HG03139 (cell line): ENCODE data around the gene AFG3L2.
"Not testable (repeated sequence)": the region's sequence is repeated elsewhere in the genome, so short reads cannot be mapped to it uniquely, and the experiment has no call there.

ENCODE experiments used
- ATAC-seq: cut with Tn5 transposase; IDR thresholded peaks from one replicate; pipeline ENCODE4 v1.9.1; 2021; ENCODE audit not compliant: unreplicated experiment

The AFG3L2 gene

DNA sequence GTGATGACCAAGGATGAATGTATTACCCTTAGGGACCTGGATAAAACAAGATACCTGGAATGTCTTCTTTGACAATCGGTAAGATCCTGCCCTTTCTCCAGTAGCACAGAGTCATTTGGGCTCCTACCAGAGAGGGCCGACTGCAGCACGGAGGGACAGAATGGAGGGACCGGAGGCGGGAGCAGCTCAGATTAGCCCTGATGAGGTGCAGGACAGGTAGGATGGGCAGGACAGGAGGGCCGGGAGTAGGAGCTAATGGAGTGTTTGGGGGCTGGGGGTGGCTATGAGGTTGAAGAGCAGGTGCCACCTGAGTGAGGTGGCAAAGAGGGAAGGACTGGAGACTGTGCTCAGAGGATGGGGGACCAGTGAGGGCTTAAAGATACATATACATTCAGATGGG lies 20.8 kb upstream of the AFG3L2 start:
- no peak for ATAC-seq

GRCh38 chr18:12397254-12397653 lies 20.2 kb upstream of the AFG3L2 start:
- ATAC-seq, result no peak

GRCh38 chr18:12394428-12394827 lies 17.4 kb upstream of the AFG3L2 start:
- no peak for ATAC-seq

DNA sequence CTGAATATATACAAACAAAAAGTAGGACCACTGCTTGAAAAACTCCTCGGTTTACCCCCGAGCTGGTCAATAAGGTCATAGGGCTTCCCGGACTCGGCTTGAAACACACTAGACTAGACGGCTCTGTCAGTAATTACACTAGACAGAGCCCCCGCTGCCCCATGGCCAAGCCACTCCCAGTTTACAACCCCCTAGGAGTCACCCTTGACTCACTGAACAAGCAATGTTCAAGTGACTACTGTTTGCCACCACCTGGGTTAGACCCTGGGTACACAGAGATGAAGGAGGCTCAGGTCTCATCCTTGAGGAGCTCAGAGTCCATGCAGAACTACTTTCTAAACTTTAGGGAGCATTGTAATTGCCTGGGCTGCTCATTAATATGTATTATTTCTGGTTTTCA lies 17.0 kb upstream of the AFG3L2 start:
- ATAC-seq, result no peak

GRCh38 chr18:12393510-12393909 lies 16.5 kb upstream of the AFG3L2 start:
- no peak for ATAC-seq

DNA sequence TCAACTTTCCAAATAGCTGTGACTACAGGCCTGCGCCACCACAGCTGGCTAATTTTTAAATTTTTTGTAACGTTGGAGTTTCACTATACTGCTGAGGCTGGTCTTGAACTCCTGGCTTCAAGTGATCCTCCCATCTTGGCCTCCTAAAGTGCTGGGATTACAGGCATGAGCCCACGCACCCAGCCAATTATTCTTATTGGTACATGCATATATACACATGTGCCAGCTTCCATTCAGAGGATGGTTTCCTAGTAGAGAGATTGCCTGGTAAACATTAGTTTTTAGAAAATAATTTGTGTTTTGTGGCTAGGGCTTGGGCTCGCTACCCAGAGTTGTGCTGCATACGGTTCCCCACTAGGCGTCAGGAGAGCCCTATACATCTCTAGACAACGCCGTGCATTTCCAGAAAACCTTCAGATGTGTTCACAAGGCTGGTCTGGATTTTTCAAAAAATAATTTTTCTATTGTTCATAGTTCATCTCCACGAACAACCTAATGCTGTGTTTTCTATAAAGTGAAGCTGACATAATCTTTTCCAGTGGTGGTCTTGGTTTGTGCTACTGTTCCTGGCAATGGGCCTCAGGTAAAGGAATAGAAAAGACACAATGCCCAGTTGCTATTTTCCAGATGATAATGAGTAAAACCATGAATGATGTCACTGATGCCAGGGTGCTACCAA lies 14.6 kb upstream of the AFG3L2 start:
- ATAC-seq, result no peak

GRCh38 chr18:12388442-12388841 lies 11.4 kb upstream of the AFG3L2 start:
- no peak for ATAC-seq

GRCh38 chr18:12384261-12384660 lies 7.2 kb upstream of the AFG3L2 start:
- ATAC-seq, result no peak

- ATAC-seq, result not testable (repeated sequence)
Observed at GRCh38 chr18:12383759-12384158, 6.7 kb upstream of the AFG3L2 start.

GRCh38 chr18:12382221-12382814 lies 5.3 kb upstream of the AFG3L2 start:
- not testable (repeated sequence) for ATAC-seq

DNA sequence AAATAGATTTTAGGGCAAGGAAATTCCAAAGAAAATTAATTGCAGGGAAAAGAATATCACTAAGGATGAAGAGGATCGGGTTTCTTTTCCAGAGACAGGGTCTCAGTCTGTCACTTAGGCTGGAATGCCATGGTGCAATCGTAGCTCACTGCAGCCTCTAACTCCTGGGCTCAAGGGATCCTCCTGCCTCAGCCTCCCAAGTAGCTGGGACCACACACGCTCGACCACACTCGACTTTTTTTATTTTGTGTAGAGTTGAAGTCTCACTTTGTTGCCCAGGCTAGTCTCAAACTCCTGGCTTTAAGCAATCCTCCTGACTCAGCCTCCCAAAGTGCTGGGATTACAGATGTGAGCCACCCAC lies 1.2 kb upstream of the AFG3L2 start:
- ATAC-seq, result not testable (repeated sequence)

DNA sequence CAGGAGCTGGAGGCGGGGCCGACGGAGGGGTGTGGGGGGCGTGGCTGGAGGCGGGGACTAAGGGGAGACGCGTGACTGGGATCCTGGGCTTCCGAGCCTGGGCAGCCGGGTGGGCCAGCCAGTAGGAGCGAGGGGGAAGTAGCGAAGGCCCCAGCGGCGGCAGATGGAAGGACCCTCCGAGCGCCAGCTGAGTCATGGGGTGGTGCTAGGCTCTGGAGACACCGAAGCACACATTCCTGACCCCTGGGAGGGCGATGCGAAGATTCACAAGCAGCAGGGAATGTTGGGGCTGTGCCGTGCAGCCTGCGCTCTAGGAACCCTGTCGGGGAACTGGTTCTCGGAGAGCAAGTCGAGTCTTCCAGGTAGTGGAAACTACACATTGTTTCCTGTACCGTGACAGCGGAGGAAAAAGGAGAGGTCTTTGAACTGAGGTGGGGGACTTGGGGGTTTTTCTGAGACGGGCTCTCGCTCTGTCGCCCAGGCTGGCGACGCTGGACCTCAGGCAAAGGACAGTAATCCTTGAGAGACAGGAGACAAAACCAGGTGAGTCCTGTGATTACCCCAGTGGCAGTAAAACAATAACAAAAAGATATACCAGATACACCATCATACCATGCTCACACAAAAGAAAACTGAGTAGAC lies 650 bp upstream of the AFG3L2 start:
- ATAC-seq, result peak; percentile 53

GRCh38 chr18:12376034-12376753 lies 833 bp downstream of the AFG3L2 start:
- no peak for ATAC-seq

- ATAC-seq, result no peak
Observed at GRCh38 chr18:12374401-12374800, 2.6 kb downstream of the AFG3L2 start.

GRCh38 chr18:12373771-12374116 lies 3.3 kb downstream of the AFG3L2 start:
- ATAC-seq, result no peak

DNA sequence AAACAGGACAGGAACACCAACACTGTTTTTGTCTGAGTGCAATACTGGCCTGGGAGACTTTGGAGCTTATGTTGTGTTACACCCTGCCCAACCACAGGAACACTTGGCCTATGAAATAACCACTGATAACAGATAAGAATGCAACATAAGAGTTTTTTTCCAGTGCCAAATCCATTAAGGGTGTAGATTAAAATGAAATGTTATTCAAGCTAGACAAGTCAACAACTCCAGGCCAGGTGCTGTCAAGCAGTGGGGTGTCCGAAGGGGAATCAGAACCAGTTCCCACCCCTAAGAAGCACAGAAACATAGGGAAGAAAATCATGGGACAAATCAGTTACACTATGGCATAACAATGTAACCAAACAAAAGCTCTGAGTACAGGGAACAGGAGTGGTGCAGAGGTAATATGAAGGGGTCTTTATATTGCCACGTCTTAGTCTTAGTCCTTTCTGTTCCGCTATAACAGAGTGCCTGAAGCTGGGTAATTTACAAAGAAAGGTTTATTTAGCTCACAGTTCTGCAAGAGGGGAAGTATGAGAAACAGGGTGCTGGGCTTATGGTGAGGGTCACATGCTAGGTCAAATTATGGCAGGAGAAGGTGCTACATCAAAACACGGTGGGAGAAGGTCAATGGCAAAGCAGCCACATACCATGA lies 3.8 kb downstream of the AFG3L2 start:
- ATAC-seq, result no peak

DNA sequence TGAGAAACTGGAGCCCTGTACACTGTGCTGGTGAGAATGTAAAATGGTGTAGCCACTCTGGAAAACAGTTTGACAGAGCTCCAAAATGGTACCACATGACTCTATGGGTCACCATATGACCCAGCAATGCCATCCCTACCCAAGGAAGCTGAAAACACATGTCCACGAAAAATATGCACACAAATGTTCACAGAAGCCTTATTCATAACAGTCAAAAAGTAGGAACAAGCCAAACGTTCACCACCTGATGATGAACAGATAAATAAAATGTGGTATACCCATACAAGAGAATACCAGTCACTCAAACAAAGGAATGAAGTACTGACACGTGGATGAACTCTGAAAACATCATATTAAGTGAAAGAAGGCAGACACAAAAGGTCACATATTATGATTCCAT lies 4.6 kb downstream of the AFG3L2 start:
- no peak for ATAC-seq

GRCh38 chr18:12371590-12371989 lies 5.4 kb downstream of the AFG3L2 start:
- ATAC-seq, result no peak

- no peak for ATAC-seq
Observed at GRCh38 chr18:12369211-12369610, 7.8 kb downstream of the AFG3L2 start.

GRCh38 chr18:12366784-12367183 lies 10.2 kb downstream of the AFG3L2 start:
- no peak for ATAC-seq

DNA sequence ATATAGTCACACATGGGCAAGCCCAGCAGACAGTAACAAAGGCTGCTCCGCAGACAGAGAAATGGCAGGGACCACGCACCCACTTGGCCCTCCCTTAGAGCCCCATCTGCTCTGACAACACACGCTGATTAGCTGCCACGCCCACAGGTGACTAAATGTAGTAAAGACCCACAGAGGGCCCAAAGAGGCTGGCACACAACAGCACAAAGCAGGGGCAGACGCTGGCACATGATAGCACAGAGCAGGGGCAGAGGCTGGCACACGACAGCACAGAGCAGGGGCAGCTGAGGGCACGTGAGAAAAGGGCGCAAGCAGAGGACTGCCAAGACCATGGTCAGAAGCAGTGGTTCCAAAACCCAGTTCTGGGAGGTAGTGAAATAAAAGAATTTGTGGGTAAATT lies 10.6 kb downstream of the AFG3L2 start:
- ATAC-seq, result no peak
